ENCODE data around the gene DNM3. TPM values are rescaled to one million over a fixed set of nuclear protein-coding genes. Genes with fewer than 3 reads are reported as not detected.

Gene DNM3
- total RNA-seq, 1 donor from 2014 or later, result 4.7 TPM

GRCh38 chr1:172453607-172454006 lies 612.3 kb downstream of the DNM3 start:
- Histone ChIP-seq H3K9ac (ENCODE audit: low read length) (no peak overlapping the region), H4K20me1 (ENCODE audit: insufficient read depth, low read length) (no peaks in the 10 kb centered on the region), H3K4me2 (ENCODE audit: low read length) (no peak overlapping the region), H2AFZ (ENCODE audit: low read depth, low read length) (no peak overlapping the region), H3K4me1 (ENCODE audit: insufficient read depth, low read length) (peaks cover 36% of the 10 kb centered on the region), H3K27ac (ENCODE audit: low read depth, low read length) (no peak overlapping the region), H3K4me3 (ENCODE audit: insufficient read depth, low read depth, low read length) (no peak overlapping the region), H3K79me2 (ENCODE audit: insufficient read depth, low read length) (no peaks in the 10 kb centered on the region), H3K9me3 (ENCODE audit: insufficient read depth, low read depth, low read length) (no peaks in the 10 kb centered on the region), H3K36me3 (ENCODE audit: insufficient read depth, low read length) (no peaks in the 10 kb centered on the region), H3K27me3 (ENCODE audit: insufficient read depth, low read length) (no peaks in the 10 kb centered on the region)
- no peak for TF ChIP-seq EZH2 (IDR thresholded peaks at IDR 0.05; ENCODE audit: insufficient read depth, low read length)
- TF ChIP-seq, protein P1, sequence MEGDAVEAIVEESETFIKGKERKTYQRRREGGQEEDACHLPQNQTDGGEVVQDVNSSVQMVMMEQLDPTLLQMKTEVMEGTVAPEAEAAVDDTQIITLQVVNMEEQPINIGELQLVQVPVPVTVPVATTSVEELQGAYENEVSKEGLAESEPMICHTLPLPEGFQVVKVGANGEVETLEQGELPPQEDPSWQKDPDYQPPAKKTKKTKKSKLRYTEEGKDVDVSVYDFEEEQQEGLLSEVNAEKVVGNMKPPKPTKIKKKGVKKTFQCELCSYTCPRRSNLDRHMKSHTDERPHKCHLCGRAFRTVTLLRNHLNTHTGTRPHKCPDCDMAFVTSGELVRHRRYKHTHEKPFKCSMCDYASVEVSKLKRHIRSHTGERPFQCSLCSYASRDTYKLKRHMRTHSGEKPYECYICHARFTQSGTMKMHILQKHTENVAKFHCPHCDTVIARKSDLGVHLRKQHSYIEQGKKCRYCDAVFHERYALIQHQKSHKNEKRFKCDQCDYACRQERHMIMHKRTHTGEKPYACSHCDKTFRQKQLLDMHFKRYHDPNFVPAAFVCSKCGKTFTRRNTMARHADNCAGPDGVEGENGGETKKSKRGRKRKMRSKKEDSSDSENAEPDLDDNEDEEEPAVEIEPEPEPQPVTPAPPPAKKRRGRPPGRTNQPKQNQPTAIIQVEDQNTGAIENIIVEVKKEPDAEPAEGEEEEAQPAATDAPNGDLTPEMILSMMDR (IDR thresholded peaks at IDR 0.05; ENCODE audit: insufficient read depth, low read depth, low read length), result no peak
- DNase-seq (ENCODE audit: low read depth) (no peak), FAIRE-seq (no peak)
- H3K27ac Mint-ChIP-seq (ENCODE audit: unreplicated experiment), result no peak overlapping the region
- H3K4me1 Mint-ChIP-seq (ENCODE audit: low read depth, unreplicated experiment), result peaks cover 32% of the 10 kb centered on the region
- H3K36me3 Mint-ChIP-seq (ENCODE audit: low read depth, unreplicated experiment), result no peaks in the 10 kb centered on the region
- no peak overlapping the region for H3K4me3 Mint-ChIP-seq (ENCODE audit: unreplicated experiment)
- H3K9me3 Mint-ChIP-seq (ENCODE audit: unreplicated experiment), result no peaks in the 10 kb centered on the region
- H3K27me3 Mint-ChIP-seq (ENCODE audit: low read depth, unreplicated experiment), result peaks cover 20% of the 10 kb centered on the region

DNA sequence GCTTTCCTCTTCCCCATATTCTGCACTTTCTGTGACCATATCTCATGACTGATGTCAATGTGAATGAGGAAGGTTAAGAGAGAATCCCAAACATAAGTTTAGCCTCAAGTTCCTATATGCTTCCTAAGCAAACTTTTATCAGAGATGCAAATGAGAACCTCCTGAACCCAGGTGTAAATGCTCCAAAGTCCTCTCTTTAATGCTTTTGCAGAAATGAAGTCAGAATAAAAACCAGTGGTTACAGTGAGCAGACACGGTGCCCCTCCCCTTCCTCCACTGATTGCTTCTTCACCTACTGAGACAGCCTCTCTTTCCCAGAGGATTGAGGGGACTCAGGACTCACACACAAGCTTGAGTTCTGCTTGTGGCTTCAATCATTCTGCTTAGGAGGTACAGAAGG lies 614.2 kb downstream of the DNM3 start:
- no peak for DNase-seq (ENCODE audit: low read depth)
- H4K20me1 ChIP-seq (ENCODE audit: insufficient read depth, low read length), result no peaks in the 10 kb centered on the region
- no peaks in the 10 kb centered on the region for H3K36me3 ChIP-seq (ENCODE audit: insufficient read depth, low read length)
- H3K4me1 Mint-ChIP-seq (ENCODE audit: low read depth, unreplicated experiment), result peaks cover 18% of the 10 kb centered on the region
- no peaks in the 10 kb centered on the region for H3K9me3 Mint-ChIP-seq (ENCODE audit: unreplicated experiment)
- H3K4me3 ChIP-seq (ENCODE audit: insufficient read depth, low read depth, low read length), result no peak overlapping the region
- TF ChIP-seq EZH2 (IDR thresholded peaks at IDR 0.05; ENCODE audit: insufficient read depth, low read length), result no peak
- TF ChIP-seq, protein P1 (IDR thresholded peaks at IDR 0.05; ENCODE audit: insufficient read depth, low read depth, low read length), result no peak
- no peak overlapping the region for H3K4me3 Mint-ChIP-seq (ENCODE audit: unreplicated experiment)
- H2AFZ ChIP-seq (ENCODE audit: low read depth, low read length), result no peak overlapping the region
- no peak overlapping the region for H3K27ac Mint-ChIP-seq (ENCODE audit: unreplicated experiment)
- no peaks in the 10 kb centered on the region for H3K79me2 ChIP-seq (ENCODE audit: insufficient read depth, low read length)
- H3K9me3 ChIP-seq (ENCODE audit: insufficient read depth, low read depth, low read length), result no peaks in the 10 kb centered on the region
- no peak for FAIRE-seq
- no peak overlapping the region for H3K27ac ChIP-seq (ENCODE audit: low read depth, low read length)
- peaks cover 18% of the 10 kb centered on the region for H3K4me1 ChIP-seq (ENCODE audit: insufficient read depth, low read length)
- no peaks in the 10 kb centered on the region for H3K36me3 Mint-ChIP-seq (ENCODE audit: low read depth, unreplicated experiment)
- H3K27me3 ChIP-seq (ENCODE audit: insufficient read depth, low read length), result no peaks in the 10 kb centered on the region
- peaks cover 20% of the 10 kb centered on the region for H3K27me3 Mint-ChIP-seq (ENCODE audit: low read depth, unreplicated experiment)
- no peak overlapping the region for H3K9ac ChIP-seq (ENCODE audit: low read length)
- H3K4me2 ChIP-seq (ENCODE audit: low read length), result no peak overlapping the region

DNA sequence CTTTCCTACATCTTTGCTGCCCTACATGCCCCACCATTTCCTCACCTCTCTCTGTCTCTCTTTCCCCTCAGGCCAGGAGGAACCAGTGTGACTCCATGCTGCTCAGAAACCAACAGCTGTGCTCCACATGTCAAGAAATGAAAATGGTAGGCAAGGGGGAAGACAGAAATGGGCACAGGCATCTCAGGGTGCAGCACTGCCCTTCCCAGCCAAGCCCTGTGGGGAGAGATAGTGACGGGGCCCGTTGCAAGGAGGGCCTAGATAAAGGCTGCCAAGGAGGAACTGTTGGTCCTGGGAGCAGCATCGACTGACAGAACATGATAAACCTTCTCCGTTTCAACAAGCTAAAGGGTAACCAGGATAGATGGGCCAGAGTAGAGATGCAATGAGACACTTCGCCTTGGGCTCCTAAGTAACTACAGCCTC lies 615.1 kb downstream of the DNM3 start:
- no peak for TF ChIP-seq EZH2 (IDR thresholded peaks at IDR 0.05; ENCODE audit: insufficient read depth, low read length)
- TF ChIP-seq, protein P1 (IDR thresholded peaks at IDR 0.05; ENCODE audit: insufficient read depth, low read depth, low read length), result no peak

More for the DNA sequence above, 615.1 kb downstream of the DNM3 start:
- H3K27ac Mint-ChIP-seq (ENCODE audit: unreplicated experiment), result no peak overlapping the region
- no peak overlapping the region for H3K9ac ChIP-seq (ENCODE audit: low read length)
- no peaks in the 10 kb centered on the region for H3K9me3 Mint-ChIP-seq (ENCODE audit: unreplicated experiment)
- H3K4me3 Mint-ChIP-seq (ENCODE audit: unreplicated experiment), result no peak overlapping the region
- H3K79me2 ChIP-seq (ENCODE audit: insufficient read depth, low read length), result no peaks in the 10 kb centered on the region
- H3K36me3 ChIP-seq (ENCODE audit: insufficient read depth, low read length), result no peaks in the 10 kb centered on the region
- peaks cover 9% of the 10 kb centered on the region for H3K4me1 ChIP-seq (ENCODE audit: insufficient read depth, low read length)
- FAIRE-seq (no peak), DNase-seq (ENCODE audit: low read depth) (no peak)
- H3K36me3 Mint-ChIP-seq (ENCODE audit: low read depth, unreplicated experiment), result no peaks in the 10 kb centered on the region
- H3K27me3 ChIP-seq (ENCODE audit: insufficient read depth, low read length), result no peaks in the 10 kb centered on the region
- H2AFZ ChIP-seq (ENCODE audit: low read depth, low read length), result no peak overlapping the region
- H4K20me1 ChIP-seq (ENCODE audit: insufficient read depth, low read length), result no peaks in the 10 kb centered on the region
- H3K4me1 Mint-ChIP-seq (ENCODE audit: low read depth, unreplicated experiment), result peaks cover 15% of the 10 kb centered on the region
- no peaks in the 10 kb centered on the region for H3K9me3 ChIP-seq (ENCODE audit: insufficient read depth, low read depth, low read length)
- no peak overlapping the region for H3K4me2 ChIP-seq (ENCODE audit: low read length)
- H3K27ac ChIP-seq (ENCODE audit: low read depth, low read length), result no peak overlapping the region
- peaks cover 20% of the 10 kb centered on the region for H3K27me3 Mint-ChIP-seq (ENCODE audit: low read depth, unreplicated experiment)
- H3K4me3 ChIP-seq (ENCODE audit: insufficient read depth, low read depth, low read length), result no peak overlapping the region
